Activated naive CD4-positive, alpha-beta T cell treated with anti-CD3 and anti-CD28 coated beads, Interleukin-2, amount 10 ng/mL, durations not matched to agents 7 days and 5 days (primary cell): Measurements from ENCODE around the gene MED9.

Source experiments
- CTCF ChIA-PET: fragments of 350-600 bp; sonication (Branson Sonifier 250); formaldehyde crosslinking; loops from one replicate; lab custom pipeline; 2021; ENCODE audit warnings: antibody characterized with exemption; lab: Charles Lee
- DNase-seq: peaks from one replicate; pipeline ENCODE4 v3.0.0-alpha.2; 2020
- H3K27ac Mint-ChIP-seq: one replicate; pipeline ENCODE4 v1.8.0; 2021; ENCODE audit warnings: mild to moderate bottlenecking, moderate library complexity, mixed read lengths
- H3K27me3 Mint-ChIP-seq: one replicate; pipeline ENCODE4 v1.8.0; 2021; ENCODE audit warnings: mild to moderate bottlenecking, mixed read lengths
- H3K36me3 Mint-ChIP-seq: one replicate; pipeline ENCODE4 v1.8.0; 2021; ENCODE audit warnings: mixed read lengths
- H3K4me1 Mint-ChIP-seq: one replicate; pipeline ENCODE4 v1.8.0; 2021; ENCODE audit warnings: mixed read lengths
- H3K4me3 Mint-ChIP-seq: one replicate; pipeline ENCODE4 v1.8.0; 2021; ENCODE audit warnings: mild to moderate bottlenecking, moderate library complexity, mixed read lengths
- H3K9me3 Mint-ChIP-seq: one replicate; pipeline ENCODE4 v1.8.0; 2021; ENCODE audit warnings: mixed read lengths

Gene MED9

GRCh38 chr17:17527534-17527933, 50.7 kb downstream of the MED9 start:
- H3K9me3 Mint-ChIP-seq, result no peaks in the 10 kb centered on the region
- no peak overlapping the region for H3K4me3 Mint-ChIP-seq
- DNase-seq, result no peak
- no peaks in the 10 kb centered on the region for H3K36me3 Mint-ChIP-seq
- CTCF ChIA-PET, result no interaction called here
- no peaks in the 10 kb centered on the region for H3K4me1 Mint-ChIP-seq
- no peaks in the 10 kb centered on the region for H3K27me3 Mint-ChIP-seq
- H3K27ac Mint-ChIP-seq, result no peak overlapping the region

DNA sequence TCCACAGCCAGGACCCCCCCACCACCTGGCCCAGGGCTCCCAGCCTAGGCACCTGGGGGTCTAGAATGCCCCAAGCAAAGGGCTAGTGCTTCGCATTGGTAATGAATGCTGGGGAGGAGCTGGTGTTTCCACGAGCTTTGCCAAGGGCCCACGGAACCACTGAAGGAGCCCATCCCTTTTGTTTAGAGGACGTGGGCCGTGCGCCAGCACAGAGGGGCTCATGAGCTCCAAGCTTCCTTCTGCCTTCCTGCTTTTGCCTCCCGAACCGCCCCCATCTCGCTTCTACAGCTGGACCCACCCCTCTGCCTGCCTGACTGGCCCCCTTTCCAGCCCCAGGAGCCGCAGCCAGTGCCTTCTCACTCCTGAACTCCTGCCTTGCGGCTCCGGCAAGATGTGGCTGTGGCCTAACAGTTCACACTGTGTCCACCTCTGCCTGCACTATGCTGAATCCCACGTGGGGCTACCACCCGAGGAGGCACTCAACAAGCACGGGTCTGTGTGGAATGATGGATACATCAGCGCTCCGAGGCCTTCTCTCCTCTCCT, 51.2 kb downstream of the MED9 start:
- Mint-ChIP-seq H3K27ac (no peak overlapping the region), H3K4me3 (no peak overlapping the region), H3K27me3 (peaks cover 3% of the 10 kb centered on the region), H3K9me3 (no peaks in the 10 kb centered on the region), H3K36me3 (no peaks in the 10 kb centered on the region), H3K4me1 (no peaks in the 10 kb centered on the region)
- DNase-seq, result no peak
- CTCF ChIA-PET, result no interaction called here

DNA sequence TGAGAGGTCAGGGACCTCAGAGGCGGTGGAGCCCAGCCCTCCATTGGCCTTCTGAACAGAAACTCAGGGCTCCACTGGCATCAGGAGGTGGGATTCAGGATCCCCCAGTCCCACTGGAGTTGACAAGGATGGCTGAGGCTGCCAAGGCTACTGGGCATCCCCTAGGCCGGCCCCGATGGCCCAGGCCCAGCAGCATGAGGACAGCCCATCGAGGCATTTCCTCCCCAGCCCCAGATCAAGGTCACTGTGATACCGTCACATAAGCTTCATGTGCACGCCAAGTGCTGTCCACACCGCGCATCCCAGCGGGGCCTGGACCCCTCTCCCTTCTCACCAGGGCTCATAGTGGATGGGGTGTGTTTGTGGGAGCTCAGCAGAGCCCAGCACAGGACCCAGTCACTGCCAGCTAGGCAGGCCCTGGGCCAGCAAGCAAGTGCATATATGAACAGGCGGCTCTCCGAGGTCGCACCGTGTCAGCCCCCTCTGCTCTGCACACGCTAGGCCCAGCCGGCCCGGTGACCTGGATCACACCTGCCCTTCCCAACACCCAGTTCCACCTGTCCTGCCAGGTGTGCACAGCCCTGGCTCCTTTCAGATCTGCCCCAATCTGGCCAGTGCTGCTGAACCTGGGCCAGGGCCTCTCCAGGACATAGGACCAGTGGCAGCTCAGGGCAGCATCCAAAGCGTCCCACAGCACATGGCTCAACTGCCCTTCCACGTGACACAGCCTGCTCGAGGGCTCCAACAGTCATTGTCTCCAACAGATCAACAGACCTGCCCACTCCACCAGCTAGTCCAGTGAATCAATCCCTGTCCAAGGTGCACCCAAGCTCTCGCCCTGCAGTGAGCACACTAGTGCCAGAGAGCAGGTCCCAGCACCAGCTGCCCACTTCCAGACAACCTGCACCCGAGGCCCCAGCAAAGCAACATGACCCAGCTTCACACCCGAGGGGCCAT, 52.2 kb downstream of the MED9 start:
- Mint-ChIP-seq H3K27ac (no peak overlapping the region), H3K36me3 (no peaks in the 10 kb centered on the region), H3K4me1 (no peaks in the 10 kb centered on the region), H3K9me3 (no peaks in the 10 kb centered on the region), H3K27me3 (peaks cover 3% of the 10 kb centered on the region), H3K4me3 (no peak overlapping the region)
- CTCF ChIA-PET, result interaction anchor here (1.1 kb wide), 1 partner anchor 32 kb away, joined by 3 read pairs; no protein-coding TSS in a partner anchor
- no peak for DNase-seq

DNA sequence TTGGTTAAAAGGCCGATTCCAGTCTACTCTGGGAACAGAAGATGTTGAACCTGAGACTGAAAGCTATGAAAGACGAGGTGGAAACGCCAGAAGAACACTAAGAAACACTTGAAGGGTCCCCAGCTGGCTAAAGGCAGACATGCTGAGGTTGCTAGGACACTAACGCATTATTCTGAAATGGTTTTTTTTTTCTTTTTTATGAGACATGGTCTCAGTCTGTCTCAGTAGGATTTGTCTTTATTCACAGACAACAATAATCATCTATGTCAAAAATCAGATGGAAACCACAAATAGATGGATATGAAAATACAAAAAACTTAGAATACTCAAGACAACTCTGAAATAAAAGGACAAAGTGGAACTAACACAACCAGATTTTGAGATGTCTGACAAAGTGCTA, 54.4 kb downstream of the MED9 start:
- no peaks in the 10 kb centered on the region for H3K9me3 Mint-ChIP-seq
- no peaks in the 10 kb centered on the region for H3K4me1 Mint-ChIP-seq
- CTCF ChIA-PET, result no interaction called here
- no peak overlapping the region for H3K4me3 Mint-ChIP-seq
- no peak for DNase-seq
- H3K27ac Mint-ChIP-seq, result no peak overlapping the region
- H3K27me3 Mint-ChIP-seq, result peaks cover 3% of the 10 kb centered on the region
- H3K36me3 Mint-ChIP-seq, result no peaks in the 10 kb centered on the region

DNA sequence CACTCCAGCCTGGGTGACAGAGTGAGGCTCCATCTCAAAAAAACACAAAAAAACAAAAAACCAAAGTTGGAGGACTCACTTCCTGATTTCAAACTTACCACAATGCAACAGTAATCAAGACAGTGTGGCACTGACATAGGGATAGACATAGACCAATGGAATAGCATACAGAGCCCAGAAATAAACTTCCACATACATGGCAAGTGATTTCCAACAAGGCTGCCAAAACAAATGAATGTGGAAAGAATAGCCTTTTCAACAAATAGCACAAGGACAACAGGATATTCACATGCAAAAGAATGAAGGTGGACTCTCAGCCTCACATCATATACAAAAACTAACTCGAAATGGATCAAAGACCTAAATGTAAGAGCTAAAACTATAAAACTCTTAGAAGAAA, 56.2 kb downstream of the MED9 start:
- no peak overlapping the region for H3K4me3 Mint-ChIP-seq
- no peaks in the 10 kb centered on the region for H3K9me3 Mint-ChIP-seq
- no peak for DNase-seq
- H3K27ac Mint-ChIP-seq, result no peak overlapping the region
- no peaks in the 10 kb centered on the region for H3K4me1 Mint-ChIP-seq
- H3K36me3 Mint-ChIP-seq, result no peaks in the 10 kb centered on the region
- CTCF ChIA-PET, result interaction anchor here (1.8 kb wide), 1 partner anchor 36 kb away, joined by 5 read pairs; no protein-coding TSS in a partner anchor
- peaks cover 3% of the 10 kb centered on the region for H3K27me3 Mint-ChIP-seq

GRCh38 chr17:17533901-17534441, 57.2 kb downstream of the MED9 start:
- Mint-ChIP-seq H3K27me3 (peaks cover 3% of the 10 kb centered on the region), H3K4me1 (no peaks in the 10 kb centered on the region), H3K4me3 (no peak overlapping the region), H3K9me3 (no peaks in the 10 kb centered on the region), H3K27ac (no peak overlapping the region), H3K36me3 (no peaks in the 10 kb centered on the region)
- CTCF ChIA-PET, result interaction anchor here (1.8 kb wide), 1 partner anchor 35 kb away, joined by 5 read pairs; no protein-coding TSS in a partner anchor
- no peak for DNase-seq

GRCh38 chr17:17535957-17536356, 59.2 kb downstream of the MED9 start:
- Mint-ChIP-seq H3K36me3 (no peaks in the 10 kb centered on the region), H3K27ac (no peak overlapping the region), H3K4me1 (no peaks in the 10 kb centered on the region), H3K4me3 (no peak overlapping the region), H3K9me3 (no peaks in the 10 kb centered on the region), H3K27me3 (peaks cover 3% of the 10 kb centered on the region)
- CTCF ChIA-PET, result no interaction called here
- DNase-seq, result no peak

DNA sequence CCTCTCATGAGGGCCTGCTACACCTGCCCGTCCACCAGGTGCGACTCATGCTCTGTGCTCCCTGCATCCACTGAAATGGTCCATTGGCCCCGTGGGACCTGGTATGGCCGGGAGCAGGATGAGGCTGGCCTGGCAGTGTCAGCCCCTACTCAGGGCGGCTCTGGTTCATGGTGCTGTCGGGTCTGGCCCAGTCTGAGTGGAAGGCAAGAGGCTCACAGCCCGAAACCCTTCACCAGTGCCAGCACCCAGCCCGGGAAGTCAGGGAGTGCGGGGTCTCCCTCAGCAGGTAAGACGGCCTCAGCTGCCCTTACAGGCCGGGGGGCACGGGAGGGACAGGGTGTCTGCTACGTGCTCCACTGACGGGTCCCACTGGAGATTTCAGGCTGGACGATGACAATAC, 59.9 kb downstream of the MED9 start:
- Mint-ChIP-seq H3K4me1 (no peaks in the 10 kb centered on the region), H3K36me3 (no peaks in the 10 kb centered on the region), H3K27me3 (peaks cover 3% of the 10 kb centered on the region), H3K4me3 (no peak overlapping the region), H3K27ac (no peak overlapping the region), H3K9me3 (no peaks in the 10 kb centered on the region)
- DNase-seq, result no peak
- CTCF ChIA-PET, result no interaction called here

- Mint-ChIP-seq H3K27ac (no peak overlapping the region), H3K9me3 (no peaks in the 10 kb centered on the region), H3K27me3 (peaks cover 3% of the 10 kb centered on the region), H3K4me1 (no peaks in the 10 kb centered on the region), H3K36me3 (no peaks in the 10 kb centered on the region), H3K4me3 (no peak overlapping the region)
- CTCF ChIA-PET, result interaction anchor here (1.0 kb wide), 1 partner anchor 41 kb away, joined by 3 read pairs; no protein-coding TSS in a partner anchor
- DNase-seq, result no peak
These were observed 60.7 kb downstream of the MED9 start for GRCh38 chr17:17537311-17538099.

DNA sequence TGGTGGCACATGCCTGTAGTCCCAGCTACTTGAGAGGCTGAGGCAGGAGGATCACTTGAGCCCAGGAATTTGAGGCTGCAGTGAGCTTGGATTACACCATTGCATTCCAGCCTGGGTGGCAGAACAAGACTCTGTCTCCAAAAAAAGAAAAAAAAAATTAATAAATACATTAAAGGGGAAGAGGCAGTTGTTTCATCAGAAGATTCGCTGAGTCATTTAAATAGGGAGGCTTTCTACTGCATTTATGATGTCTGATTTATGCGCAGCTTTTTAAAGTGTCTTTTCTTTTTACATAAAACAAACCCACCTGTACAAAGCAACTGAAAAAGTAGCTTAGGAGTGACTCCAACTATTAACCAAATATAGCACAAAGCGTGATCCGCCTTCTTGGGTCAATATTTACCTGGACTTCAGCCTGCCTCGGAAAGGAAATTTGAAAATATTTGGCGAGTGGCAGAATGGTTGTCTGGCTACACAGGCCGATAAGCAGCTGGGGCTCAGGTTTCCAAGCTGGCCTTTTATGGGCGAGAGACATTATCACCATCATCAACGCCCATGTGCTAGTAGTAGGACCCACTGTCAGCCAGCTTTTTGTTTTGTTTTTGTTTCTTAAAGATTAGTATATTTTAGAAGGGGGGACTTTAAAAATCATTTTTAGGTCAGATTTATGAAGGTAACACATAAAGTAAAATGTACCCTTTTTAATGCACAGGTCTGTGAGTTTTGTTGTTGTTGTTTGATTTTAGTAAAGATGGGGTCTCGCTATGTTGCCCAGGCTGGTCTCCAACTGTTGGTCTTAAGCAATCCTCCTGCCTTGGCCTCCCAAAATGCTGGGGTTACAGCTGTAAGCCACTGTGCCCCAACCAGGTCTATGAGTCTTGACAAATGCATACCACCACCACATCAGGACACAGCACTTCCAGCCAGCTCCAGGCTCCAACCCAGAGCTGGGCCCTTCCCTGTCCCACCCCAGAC, 61.9 kb downstream of the MED9 start:
- H3K4me3 Mint-ChIP-seq, result no peak overlapping the region
- H3K27ac Mint-ChIP-seq, result no peak overlapping the region
- no peaks in the 10 kb centered on the region for H3K9me3 Mint-ChIP-seq
- DNase-seq, result no peak
- H3K4me1 Mint-ChIP-seq, result no peaks in the 10 kb centered on the region
- CTCF ChIA-PET, result interaction anchor here (0.6 to 1.0 kb wide), 2 partner anchors 29 to 42 kb away, joined by 3 read pairs; no protein-coding TSS in a partner anchor
- H3K27me3 Mint-ChIP-seq, result no peaks in the 10 kb centered on the region
- no peaks in the 10 kb centered on the region for H3K36me3 Mint-ChIP-seq

- Mint-ChIP-seq H3K9me3 (no peaks in the 10 kb centered on the region), H3K4me3 (no peak overlapping the region), H3K4me1 (no peaks in the 10 kb centered on the region), H3K27ac (no peak overlapping the region), H3K36me3 (no peaks in the 10 kb centered on the region), H3K27me3 (no peaks in the 10 kb centered on the region)
- DNase-seq, result no peak
- CTCF ChIA-PET, result no interaction called here
These were observed 62.8 kb downstream of the MED9 start for GRCh38 chr17:17539591-17539990.

DNA sequence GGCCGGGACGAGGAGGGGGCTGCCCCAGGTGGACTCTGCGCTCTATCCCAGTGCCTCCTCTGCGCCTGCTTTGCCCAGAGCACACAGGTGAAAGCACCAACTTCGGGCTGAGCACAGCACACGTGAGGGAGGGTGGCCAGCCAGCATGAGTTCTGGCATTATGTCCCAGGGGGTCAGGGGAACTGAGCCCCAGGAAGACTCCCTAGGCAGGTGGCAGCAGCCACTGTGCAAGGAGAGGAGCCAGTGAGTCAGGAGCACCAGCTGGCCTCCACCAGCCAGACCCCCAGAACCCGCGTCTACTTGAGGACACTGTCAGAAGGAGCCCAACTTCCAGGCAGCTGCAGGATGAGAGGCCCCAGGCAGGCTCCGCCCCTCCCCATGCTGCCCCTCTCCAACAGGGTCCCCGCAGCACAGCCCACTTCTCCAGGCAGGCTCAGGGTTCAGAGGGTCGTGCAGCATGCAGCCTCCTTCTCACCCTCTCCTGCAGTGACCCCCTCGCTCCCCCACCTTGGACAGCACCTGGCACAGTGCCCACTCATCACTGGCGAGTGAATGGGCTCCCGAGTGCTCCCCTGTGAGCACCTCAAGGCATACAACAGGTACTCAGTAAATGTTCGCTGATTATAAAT, 63.6 kb downstream of the MED9 start:
- Mint-ChIP-seq H3K27ac (no peak overlapping the region), H3K4me1 (no peaks in the 10 kb centered on the region), H3K4me3 (no peak overlapping the region), H3K36me3 (no peaks in the 10 kb centered on the region), H3K27me3 (no peaks in the 10 kb centered on the region), H3K9me3 (no peaks in the 10 kb centered on the region)
- DNase-seq, result no peak
- CTCF ChIA-PET, result no interaction called here
